Esophagus squamous epithelium (tissue), 5 donors: Measurements from ENCODE around the gene ABR. TPM values are rescaled to one million over a fixed set of nuclear protein-coding genes. Genes with fewer than 3 reads are reported as not detected.

Experiments
- DNase-seq: peaks from one replicate; lab custom pipeline; 2025; lab: John Stamatoyannopoulos, UW
- H3K27ac ChIP-seq, 4 donors: fragments of 200-600 bp; sonication (generic); one replicate each; pipeline ENCODE4 v1.5.1; 2016 to 2019; ENCODE audit warnings: mild to moderate bottlenecking in 1 of 4
- H3K27me3 ChIP-seq, 4 donors: fragments of 200-600 bp; sonication (generic); 1 replicate in 3 of 4; 2 replicates in 1 of 4; pipeline versions ENCODE4 v1.5.1 to v1.6.0; 2017 to 2021; ENCODE audit warnings: antibody characterized with exemption in 1 of 4
- H3K36me3 ChIP-seq, 3 donors: fragments of 200-600 bp; sonication (generic); one replicate each; pipeline ENCODE4 v1.5.1; 2016 to 2019
- H3K4me1 ChIP-seq, 3 donors: fragments of 200-600 bp; sonication (generic); one replicate each; pipeline ENCODE4 v1.5.1; 2017 to 2019
- H3K4me3 ChIP-seq, 4 donors: fragments of 200-600 bp; sonication (generic); 1 replicate in 3 of 4; 2 replicates in 1 of 4; pipeline ENCODE4 v1.5.1; 2016 to 2019; ENCODE audit warnings: mild to moderate bottlenecking in 2 of 4, moderate library complexity in 1 of 4
- H3K9me3 ChIP-seq, 3 donors: fragments of 200-600 bp; sonication (generic); one replicate each; pipeline ENCODE4 v1.5.1; 2016 to 2019
- POLR2A ChIP-seq, 4 donors: fragments of 450-650 bp; IDR thresholded peaks; one replicate each; pipeline ENCODE4 v1.6.1; 2017; ENCODE audit warnings: antibody characterized with exemption in 4 of 4, mild to moderate bottlenecking in 4 of 4, moderate library complexity in 3 of 4
- whole genome bisulfite sequencing, 2 donors: methylation state at CpG; one replicate each; pipeline ENCODE4 v1.1.5; 2018; 5-methylcytosine and 5-hydroxymethylcytosine counted together
- intact Hi-C: fragments of 100-400 bp; cut with DNase I; formaldehyde crosslinking; loops from one replicate; pipeline ENCODE4 v1.15.0; 2022
- total RNA-seq, 4 donors: library from RNA; depleted of rRNA; stranded (reverse); fragments of >200 nt; gene quantifications; one replicate each; pipeline ENCODE4 v1.1.0, GENCODE V29; 2016
- TF ChIP-seq, protein P1 (sequence below), 6 experiments: fragments of 450-650 bp in 4 of 6; fragments of 200-600 bp in 2 of 6; sonication (generic) in 2 of 6; IDR thresholded peaks; one replicate each; pipeline ENCODE4 v1.5.1; 2016 to 2019; ENCODE audit warnings: antibody characterized with exemption in 6 of 6, mild to moderate bottlenecking in 4 of 6, moderate library complexity in 4 of 6
- donor health status: DM: yes; HTN: yes; CAD: no.

The ABR gene
- total RNA-seq, 4 donors from 2014 or later, result 62.1 to 248 (median 75.5) TPM

DNA sequence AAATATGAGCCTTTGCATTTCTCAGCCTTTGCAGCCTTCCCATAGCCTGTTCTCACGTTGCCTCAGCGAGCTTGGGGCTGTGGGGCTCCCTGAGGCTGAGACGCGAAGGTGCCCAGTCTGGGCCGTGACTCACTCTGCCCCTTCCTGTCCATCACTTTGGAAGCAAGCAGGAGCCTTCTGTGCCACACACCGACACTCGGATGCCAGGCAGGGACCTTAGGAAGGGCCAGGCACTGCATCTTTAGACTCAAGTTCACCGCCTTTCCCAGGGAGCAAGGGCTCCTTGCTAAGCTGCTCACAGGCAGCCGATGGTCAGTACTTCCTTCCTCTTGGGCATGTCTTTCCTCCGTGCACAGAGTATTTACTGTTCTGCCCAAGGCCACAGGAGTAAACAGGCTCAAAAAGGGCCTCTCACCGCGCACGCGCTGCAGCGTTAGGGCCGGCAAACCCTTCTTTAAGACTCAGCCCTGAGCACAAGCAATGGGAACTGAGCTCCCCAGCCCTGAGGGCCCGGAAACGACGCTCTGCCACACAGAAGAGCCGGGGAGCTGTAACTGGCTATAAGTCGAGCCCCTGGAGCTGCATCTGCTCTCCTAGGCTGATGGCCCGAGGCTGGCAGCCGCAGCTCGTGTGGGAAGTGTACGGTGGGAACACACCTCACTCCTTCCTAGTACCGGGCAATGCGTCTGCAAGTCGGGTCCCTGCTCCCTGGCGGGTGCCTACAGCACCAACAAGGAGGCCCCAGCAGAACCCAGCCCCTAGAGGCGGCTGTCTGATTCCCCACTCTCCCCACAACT lies 175.6 kb downstream of the ABR start:
- TF ChIP-seq POLR2A (IDR thresholded peaks at IDR 0.05), result no peak
- TF ChIP-seq, protein P1, sequence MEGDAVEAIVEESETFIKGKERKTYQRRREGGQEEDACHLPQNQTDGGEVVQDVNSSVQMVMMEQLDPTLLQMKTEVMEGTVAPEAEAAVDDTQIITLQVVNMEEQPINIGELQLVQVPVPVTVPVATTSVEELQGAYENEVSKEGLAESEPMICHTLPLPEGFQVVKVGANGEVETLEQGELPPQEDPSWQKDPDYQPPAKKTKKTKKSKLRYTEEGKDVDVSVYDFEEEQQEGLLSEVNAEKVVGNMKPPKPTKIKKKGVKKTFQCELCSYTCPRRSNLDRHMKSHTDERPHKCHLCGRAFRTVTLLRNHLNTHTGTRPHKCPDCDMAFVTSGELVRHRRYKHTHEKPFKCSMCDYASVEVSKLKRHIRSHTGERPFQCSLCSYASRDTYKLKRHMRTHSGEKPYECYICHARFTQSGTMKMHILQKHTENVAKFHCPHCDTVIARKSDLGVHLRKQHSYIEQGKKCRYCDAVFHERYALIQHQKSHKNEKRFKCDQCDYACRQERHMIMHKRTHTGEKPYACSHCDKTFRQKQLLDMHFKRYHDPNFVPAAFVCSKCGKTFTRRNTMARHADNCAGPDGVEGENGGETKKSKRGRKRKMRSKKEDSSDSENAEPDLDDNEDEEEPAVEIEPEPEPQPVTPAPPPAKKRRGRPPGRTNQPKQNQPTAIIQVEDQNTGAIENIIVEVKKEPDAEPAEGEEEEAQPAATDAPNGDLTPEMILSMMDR (IDR thresholded peaks at IDR 0.05), result no peak
- H3K9me3 ChIP-seq, result no peaks in the 10 kb centered on the region
- no peak for DNase-seq
- H3K36me3 ChIP-seq, result peaks cover 25 to 98% (median 29%) of the 10 kb centered on the region in 3 donors
- intact Hi-C loops, result no loop called here
- peak overlapping the region in 3 of 4 donors; percentile 68 to 81 (median 76) for H3K27ac ChIP-seq
- WGBS, 2 donors, result 80 to 84% methylated on average over 13 to 16 of the region's 30 CpGs
- peaks cover 21 to 97% (median 68%) of the 10 kb centered on the region in 3 donors for H3K4me1 ChIP-seq
- H3K27me3 ChIP-seq, result no peaks in the 10 kb centered on the region
- H3K4me3 ChIP-seq, result no peak overlapping the region

- H3K4me3 ChIP-seq, result no peak overlapping the region
- peaks cover 25 to 97% (median 69%) of the 10 kb centered on the region in 3 donors for H3K4me1 ChIP-seq
- WGBS, 2 donors, result 100% methylated on average over 1 of the region's 5 CpGs; no CpG with 5 or more reads in 1 of the 2 donors
- peak overlapping the region in 3 of 4 donors; percentile 68 to 81 (median 76) for H3K27ac ChIP-seq
- TF ChIP-seq, protein P1 (IDR thresholded peaks at IDR 0.05), result no peak
- no peak for TF ChIP-seq POLR2A (IDR thresholded peaks at IDR 0.05)
- intact Hi-C loops, result no loop called here
- H3K27me3 ChIP-seq, result no peaks in the 10 kb centered on the region
- H3K36me3 ChIP-seq, result peaks cover 25 to 92% (median 29%) of the 10 kb centered on the region in 3 donors
- no peak for DNase-seq
- H3K9me3 ChIP-seq, result no peaks in the 10 kb centered on the region
These were observed 176.2 kb downstream of the ABR start for GRCh38 chr17:1003633-1003971.

GRCh38 chr17:1002771-1003555 lies 176.8 kb downstream of the ABR start:
- DNase-seq, result no peak
- Histone ChIP-seq H3K9me3 (no peaks in the 10 kb centered on the region), H3K4me3 (no peak overlapping the region), H3K27me3 (no peaks in the 10 kb centered on the region), H3K36me3 (peaks cover 23 to 86% (median 29%) of the 10 kb centered on the region in 3 donors), H3K4me1 (peaks cover 31 to 97% (median 75%) of the 10 kb centered on the region in 3 donors), H3K27ac (peak overlapping the region; percentile 20 to 88 (median 74))
- intact Hi-C loops, result no loop called here
- 54 to 61% methylated on average over 9 to 16 of the region's 19 CpGs for WGBS, 2 donors
- TF ChIP-seq, protein P1 (IDR thresholded peaks at IDR 0.05), result no peak
- TF ChIP-seq POLR2A (IDR thresholded peaks at IDR 0.05), result no peak

DNA sequence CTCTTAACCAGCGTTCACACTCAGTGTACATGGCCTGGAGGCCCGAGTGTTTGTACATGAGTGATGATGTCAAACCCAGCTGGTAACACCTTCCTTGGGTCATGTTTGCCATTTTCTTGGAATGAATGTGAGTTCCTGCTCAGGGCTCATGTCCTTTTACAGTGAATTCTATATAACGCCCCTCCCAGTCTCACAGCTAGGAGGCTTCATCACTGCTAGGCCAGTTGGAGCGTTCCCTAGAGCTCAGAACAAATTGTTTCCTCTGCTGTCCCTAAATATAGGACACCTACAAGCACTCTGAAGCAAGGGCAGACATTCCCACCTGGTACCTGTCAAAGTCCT lies 177.4 kb downstream of the ABR start:
- Histone ChIP-seq H3K4me3 (no peak overlapping the region), H3K9me3 (no peaks in the 10 kb centered on the region), H3K4me1 (peaks cover 37 to 97% (median 75%) of the 10 kb centered on the region in 3 donors), H3K27me3 (no peaks in the 10 kb centered on the region), H3K36me3 (peaks cover 17 to 80% (median 29%) of the 10 kb centered on the region in 3 donors), H3K27ac (peak overlapping the region; percentile 43 to 88 (median 74))
- WGBS, 2 donors, result 40 to 53% methylated on average over 3 to 4 of the region's 4 CpGs
- no peak for TF ChIP-seq POLR2A (IDR thresholded peaks at IDR 0.05)
- TF ChIP-seq, protein P1 (IDR thresholded peaks at IDR 0.05), result peak in 1 of 6 experiments; percentile 23
- intact Hi-C loops, result no loop called here
- DNase-seq, result no peak
